Nephron progenitor cell (in vitro differentiated cells): ENCODE measurements around the gene PRKD3.

Source experiments
- DNase-seq: peaks from one replicate; pipeline ENCODE4 v3.0.0; 2021
- H3K27ac Mint-ChIP-seq: 2 replicates; pipeline ENCODE4 v1.8.0; 2021; ENCODE audit warnings: mild to moderate bottlenecking, moderate library complexity, mixed read lengths
- H3K27me3 Mint-ChIP-seq: 2 replicates; pipeline ENCODE4 v1.8.0; 2021; ENCODE audit warnings: mild to moderate bottlenecking, low read depth, mixed read lengths; ENCODE audit not compliant: poor library complexity
- H3K36me3 Mint-ChIP-seq: 2 replicates; pipeline ENCODE4 v1.8.0; 2021; ENCODE audit warnings: low read depth, mixed read lengths
- H3K4me1 Mint-ChIP-seq: 2 replicates; pipeline ENCODE4 v1.8.0; 2021; ENCODE audit warnings: mixed read lengths
- H3K4me3 Mint-ChIP-seq: 2 replicates; pipeline ENCODE4 v1.8.0; 2021; ENCODE audit warnings: mild to moderate bottlenecking, moderate library complexity, mixed read lengths
- H3K9me3 Mint-ChIP-seq: 2 replicates; pipeline ENCODE4 v1.8.0; 2021; ENCODE audit warnings: mild to moderate bottlenecking, moderate library complexity, mixed read lengths
- CTCF ChIP-seq: fragments of 200-600 bp; sonication (generic); IDR thresholded peaks from 2 replicates; pipeline ENCODE4 v1.5.0; 2021; ENCODE audit warnings: antibody characterized with exemption

PRKD3 gene

GRCh38 chr2:37366773-37367172 lies 42.1 kb upstream of the PRKD3 start:
- Mint-ChIP-seq H3K4me3 (no peak overlapping the region), H3K27me3 (no peaks in the 10 kb centered on the region), H3K9me3 (no peaks in the 10 kb centered on the region), H3K27ac (no peak overlapping the region), H3K4me1 (no peaks in the 10 kb centered on the region), H3K36me3 (no peaks in the 10 kb centered on the region)
- no peak for TF ChIP-seq CTCF
- DNase-seq, result no peak

GRCh38 chr2:37365669-37366068 lies 41.0 kb upstream of the PRKD3 start:
- Mint-ChIP-seq H3K4me3 (no peak overlapping the region), H3K36me3 (no peaks in the 10 kb centered on the region), H3K4me1 (no peaks in the 10 kb centered on the region), H3K27ac (no peak overlapping the region), H3K27me3 (no peaks in the 10 kb centered on the region), H3K9me3 (no peaks in the 10 kb centered on the region)
- no peak for DNase-seq
- no peak for TF ChIP-seq CTCF

GRCh38 chr2:37364351-37364750 lies 39.7 kb upstream of the PRKD3 start:
- Mint-ChIP-seq H3K27ac (no peak overlapping the region), H3K4me3 (no peak overlapping the region), H3K4me1 (no peaks in the 10 kb centered on the region), H3K36me3 (no peaks in the 10 kb centered on the region), H3K27me3 (peaks cover 9% of the 10 kb centered on the region), H3K9me3 (no peaks in the 10 kb centered on the region)
- DNase-seq, result no peak
- TF ChIP-seq CTCF, result no peak

GRCh38 chr2:37361994-37362698 lies 37.5 kb upstream of the PRKD3 start:
- TF ChIP-seq CTCF, result no peak
- Mint-ChIP-seq H3K27ac (no peak overlapping the region), H3K4me3 (no peak overlapping the region), H3K27me3 (peaks cover 11% of the 10 kb centered on the region), H3K9me3 (no peaks in the 10 kb centered on the region), H3K36me3 (no peaks in the 10 kb centered on the region), H3K4me1 (no peaks in the 10 kb centered on the region)
- no peak for DNase-seq

GRCh38 chr2:37361216-37361815 lies 36.7 kb upstream of the PRKD3 start:
- Mint-ChIP-seq H3K27me3 (peaks cover 11% of the 10 kb centered on the region), H3K4me3 (no peak overlapping the region), H3K9me3 (no peaks in the 10 kb centered on the region), H3K27ac (no peak overlapping the region), H3K36me3 (no peaks in the 10 kb centered on the region), H3K4me1 (no peaks in the 10 kb centered on the region)
- DNase-seq, result no peak
- no peak for TF ChIP-seq CTCF

- no peak for TF ChIP-seq CTCF
- no peak for DNase-seq
- Mint-ChIP-seq H3K27me3 (peaks cover 18% of the 10 kb centered on the region), H3K27ac (no peak overlapping the region), H3K9me3 (no peaks in the 10 kb centered on the region), H3K4me3 (no peak overlapping the region), H3K36me3 (no peaks in the 10 kb centered on the region), H3K4me1 (no peaks in the 10 kb centered on the region)
Observed at GRCh38 chr2:37358466-37358865, 33.8 kb upstream of the PRKD3 start.
